OCI-LY1 (cell line): ENCODE data around the gene FDXR.

ENCODE experiments used
- H2AFZ ChIP-seq: fragments of 200-600 bp; sonication (generic), shearing (Covaris generic); 2 replicates; pipeline ENCODE4 v1.6.0; 2014; ENCODE audit warnings: antibody characterized with exemption, mild to moderate bottlenecking, low read length
- H3F3A ChIP-seq: fragments of 200-600 bp; sonication (generic), shearing (Covaris generic); 2 replicates; pipeline ENCODE4 v1.6.0; 2014; ENCODE audit warnings: mild to moderate bottlenecking, antibody characterized with exemption, low read length, moderate library complexity; ENCODE audit not compliant: insufficient read depth
- H3K27ac ChIP-seq: fragments of 200-600 bp; sonication (generic); 2 replicates; pipeline ENCODE4 v1.5.1; 2014; ENCODE audit warnings: low read length, mixed run types, mild to moderate bottlenecking, low read depth; ENCODE audit not compliant: poor library complexity, severe bottlenecking
- H3K27me3 ChIP-seq: fragments of 200-600 bp; sonication (generic); 2 replicates; pipeline ENCODE4 v1.6.0; 2014; ENCODE audit warnings: antibody characterized with exemption, mild to moderate bottlenecking, low read length, moderate library complexity; ENCODE audit not compliant: insufficient read depth
- H3K36me3 ChIP-seq: fragments of 200-600 bp; sonication (generic); 2 replicates; pipeline ENCODE4 v1.6.1; 2014; ENCODE audit warnings: mild to moderate bottlenecking, antibody characterized with exemption, low read length, moderate library complexity, mixed read lengths; ENCODE audit not compliant: insufficient read depth
- H3K4me1 ChIP-seq: fragments of 200-600 bp; sonication (generic); 2 replicates; pipeline ENCODE4 v1.5.1; 2014; ENCODE audit warnings: mild to moderate bottlenecking, low read length, moderate library complexity; ENCODE audit not compliant: insufficient read depth, severe bottlenecking
- H3K4me2 ChIP-seq: fragments of 200-600 bp; sonication (generic), shearing (Covaris generic); 2 replicates; pipeline ENCODE4 v1.6.1; 2014; ENCODE audit warnings: low read length
- H3K4me3 ChIP-seq: fragments of 200-600 bp; sonication (generic); 2 replicates; pipeline ENCODE4 v1.5.1; 2014; ENCODE audit warnings: low read length, low read depth, mild to moderate bottlenecking, mixed read lengths; ENCODE audit not compliant: poor library complexity, severe bottlenecking
- H3K79me2 ChIP-seq: fragments of 200-600 bp; shearing (Covaris generic); 2 replicates; pipeline ENCODE4 v1.6.1; 2016; ENCODE audit warnings: mixed run types, low read length, mixed read lengths; ENCODE audit not compliant: insufficient read depth
- H3K9ac ChIP-seq: fragments of 200-600 bp; sonication (generic), shearing (Covaris generic); 2 replicates; pipeline ENCODE4 v1.6.1; 2014; ENCODE audit warnings: mild to moderate bottlenecking, low read length, mixed read lengths
- H3K9me2 ChIP-seq: fragments of 200-600 bp; sonication (generic), shearing (Covaris generic); 2 replicates; pipeline ENCODE4 v1.6.1; 2014; ENCODE audit warnings: low read depth, mild to moderate bottlenecking, low read length, mixed read lengths
- H3K9me3 ChIP-seq: fragments of 200-600 bp; shearing (Covaris generic); 2 replicates; pipeline ENCODE4 v1.6.1; 2014; ENCODE audit warnings: low read length, mixed read lengths
- H4K20me1 ChIP-seq: fragments of 200-600 bp; sonication (generic), shearing (Covaris generic); 2 replicates; pipeline ENCODE4 v1.6.0; 2016; ENCODE audit warnings: mild to moderate bottlenecking, low read length; ENCODE audit not compliant: insufficient read depth
- CTCF ChIP-seq: fragments of 200-600 bp; sonication (generic), shearing (Covaris generic); IDR thresholded peaks from 2 replicates; pipeline ENCODE4 v1.5.1; 2017; ENCODE audit warnings: mild to moderate bottlenecking, antibody characterized with exemption, low read length, moderate library complexity, mixed read lengths
- EZH2 ChIP-seq: fragments of 200-600 bp; sonication (generic), shearing (Covaris generic); IDR thresholded peaks from 2 replicates; pipeline ENCODE4 v1.8.0; 2017; ENCODE audit warnings: borderline replicate concordance, mixed run types, mild to moderate bottlenecking, antibody characterized with exemption, low read length, moderate library complexity, mixed read lengths

Gene FDXR

GRCh38 chr17:74852237-74853047, 20.4 kb downstream of the FDXR start:
- Histone ChIP-seq H3K9me3 (no peaks in the 10 kb centered on the region), H3K27me3 (0 out of 2 replicates have a peak, but pooled peaks cover 3% of the 10 kb centered on the region), H3K4me3 (no peak overlapping the region)

GRCh38 chr17:74851612-74852236, 21.1 kb downstream of the FDXR start:
- no peak for TF ChIP-seq EZH2
- TF ChIP-seq CTCF, result no peak
- Histone ChIP-seq H3K9me2 (no peaks in the 10 kb centered on the region), H2AFZ (no peak overlapping the region), H4K20me1 (no peaks in the 10 kb centered on the region), H3K79me2 (no peaks in the 10 kb centered on the region), H3K9ac (no peak overlapping the region), H3K27ac (no peak overlapping the region), H3K4me1 (no peaks in the 10 kb centered on the region), H3K9me3 (no peaks in the 10 kb centered on the region), H3K27me3 (0 out of 2 replicates have a peak, but pooled peaks cover 3% of the 10 kb centered on the region), H3K36me3 (no peaks in the 10 kb centered on the region), H3K4me2 (no peak overlapping the region), H3F3A (no peaks in the 10 kb centered on the region), H3K4me3 (no peak overlapping the region)

More at GRCh38 chr17:74852237-74853047, 20.4 kb downstream of the FDXR start:
- Histone ChIP-seq H3K36me3 (no peaks in the 10 kb centered on the region), H3K79me2 (no peaks in the 10 kb centered on the region), H2AFZ (no peak overlapping the region), H3K9ac (no peak overlapping the region), H3K4me2 (no peak overlapping the region), H4K20me1 (no peaks in the 10 kb centered on the region), H3F3A (no peaks in the 10 kb centered on the region), H3K4me1 (no peaks in the 10 kb centered on the region), H3K9me2 (no peaks in the 10 kb centered on the region), H3K27ac (no peak overlapping the region)
- TF ChIP-seq EZH2 (no peak), CTCF (no peak)

GRCh38 chr17:74850914-74851313, 21.9 kb downstream of the FDXR start:
- Histone ChIP-seq H3K4me1 (no peaks in the 10 kb centered on the region), H3K4me2 (no peak overlapping the region), H3K9me2 (no peaks in the 10 kb centered on the region), H3K36me3 (no peaks in the 10 kb centered on the region), H3K9me3 (no peaks in the 10 kb centered on the region), H3K27me3 (0 out of 2 replicates have a peak, but pooled peaks cover 3% of the 10 kb centered on the region), H3K4me3 (no peak overlapping the region), H3K79me2 (no peaks in the 10 kb centered on the region), H3F3A (no peaks in the 10 kb centered on the region), H3K9ac (no peak overlapping the region), H4K20me1 (no peaks in the 10 kb centered on the region), H3K27ac (no peak overlapping the region), H2AFZ (no peak overlapping the region)
- TF ChIP-seq CTCF (no peak), EZH2 (no peak)
